ENCODE data around the gene FGF6.

Gene FGF6

GRCh38 chr12:4448943-4449850, 3.6 kb upstream of the FGF6 start:
- in situ Hi-C loops (cut with HindIII; ENCODE audit: low pct_ligation_motif_present, low pct_unique_long_range_greater_than_20kb, low sequenced_read_pairs): no loop called here
- no peak for DNase-seq

- in situ Hi-C loops (cut with HindIII; ENCODE audit: low pct_ligation_motif_present, low pct_unique_long_range_greater_than_20kb, low sequenced_read_pairs): no loop called here
- DNase-seq: no peak
Measured at GRCh38 chr12:4448371-4448940, 2.8 kb upstream of the FGF6 start.

DNA sequence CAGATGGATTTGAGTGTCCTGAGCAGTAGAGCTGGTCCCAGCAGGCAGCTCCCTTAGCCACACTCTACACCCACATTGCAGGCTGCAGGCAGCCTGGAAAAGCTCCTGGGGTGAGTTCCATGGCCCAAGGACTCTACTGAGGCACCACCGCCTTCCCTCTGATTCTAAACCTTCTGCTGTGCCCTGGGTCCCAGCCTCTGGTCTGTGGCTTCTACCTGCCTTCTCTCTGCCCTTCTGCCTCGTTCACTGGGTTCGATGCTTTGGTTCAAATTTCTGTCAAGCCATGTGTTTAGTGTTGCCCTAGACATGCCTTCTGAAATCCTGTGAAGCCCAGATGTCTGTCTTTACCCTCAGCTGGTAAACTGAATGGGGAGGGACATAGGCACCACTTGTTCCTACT, 1.5 kb upstream of the FGF6 start:
- DNase-seq: no peak
- in situ Hi-C loops (cut with HindIII; ENCODE audit: low pct_ligation_motif_present, low pct_unique_long_range_greater_than_20kb, low sequenced_read_pairs): no loop called here

- no peak for DNase-seq
- in situ Hi-C loops (cut with HindIII; ENCODE audit: low pct_ligation_motif_present, low pct_unique_long_range_greater_than_20kb, low sequenced_read_pairs): no loop called here
Measured at GRCh38 chr12:4446335-4446734, 720 bp upstream of the FGF6 start.

GRCh38 chr12:4444031-4444430, 1.6 kb downstream of the FGF6 start:
- DNase-seq: no peak
- in situ Hi-C loops (cut with HindIII; ENCODE audit: low pct_ligation_motif_present, low pct_unique_long_range_greater_than_20kb, low sequenced_read_pairs): no loop called here

DNA sequence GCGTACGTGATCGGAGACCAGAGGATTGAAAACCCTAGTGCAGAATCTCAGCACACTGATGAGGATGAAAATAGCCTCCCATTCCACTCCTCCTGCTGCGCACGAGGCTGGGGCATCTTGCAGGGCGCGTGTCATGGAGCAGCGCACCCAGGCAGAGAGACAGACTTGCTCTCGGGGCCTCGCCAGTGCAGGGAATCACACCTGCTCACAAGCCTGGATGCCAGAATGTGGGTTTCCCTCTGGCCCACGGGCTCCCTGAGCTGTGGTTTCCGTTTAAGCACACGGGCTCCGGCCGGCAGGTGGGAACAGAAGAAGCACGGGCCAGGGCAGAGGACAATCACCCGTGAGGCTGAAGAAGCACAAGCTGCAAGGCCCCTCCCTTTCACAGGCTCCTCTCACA, 2.0 kb downstream of the FGF6 start:
- in situ Hi-C loops (cut with HindIII; ENCODE audit: low pct_ligation_motif_present, low pct_unique_long_range_greater_than_20kb, low sequenced_read_pairs): no loop called here
- no peak for DNase-seq

GRCh38 chr12:4441355-4442335, 4.0 kb downstream of the FGF6 start:
- no peak for DNase-seq
- in situ Hi-C loops (cut with HindIII; ENCODE audit: low pct_ligation_motif_present, low pct_unique_long_range_greater_than_20kb, low sequenced_read_pairs): no loop called here

GRCh38 chr12:4440187-4440941, 5.3 kb downstream of the FGF6 start:
- DNase-seq: no peak
- in situ Hi-C loops (cut with HindIII; ENCODE audit: low pct_ligation_motif_present, low pct_unique_long_range_greater_than_20kb, low sequenced_read_pairs): no loop called here

DNA sequence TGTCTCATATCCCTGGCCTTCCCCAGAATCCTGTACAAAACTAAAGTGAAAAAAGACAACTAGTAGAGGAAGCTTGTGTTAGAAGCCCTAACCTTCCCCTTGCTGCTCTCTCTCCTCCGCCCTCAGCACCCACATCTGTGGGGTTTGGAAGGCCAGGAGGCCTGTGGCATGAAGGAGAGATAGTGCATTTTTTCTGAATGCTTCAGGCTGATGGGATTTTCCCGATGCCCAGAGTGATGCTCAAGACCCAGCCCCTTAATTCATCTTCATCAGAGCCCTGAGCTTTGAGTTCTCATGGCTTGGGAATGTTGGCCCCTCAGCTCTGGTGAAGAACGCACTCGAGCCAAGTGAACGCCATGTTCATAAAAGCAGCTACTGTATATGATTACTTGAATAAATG, 5.9 kb downstream of the FGF6 start:
- DNase-seq: no peak
- in situ Hi-C loops (cut with HindIII; ENCODE audit: low pct_ligation_motif_present, low pct_unique_long_range_greater_than_20kb, low sequenced_read_pairs): no loop called here

DNA sequence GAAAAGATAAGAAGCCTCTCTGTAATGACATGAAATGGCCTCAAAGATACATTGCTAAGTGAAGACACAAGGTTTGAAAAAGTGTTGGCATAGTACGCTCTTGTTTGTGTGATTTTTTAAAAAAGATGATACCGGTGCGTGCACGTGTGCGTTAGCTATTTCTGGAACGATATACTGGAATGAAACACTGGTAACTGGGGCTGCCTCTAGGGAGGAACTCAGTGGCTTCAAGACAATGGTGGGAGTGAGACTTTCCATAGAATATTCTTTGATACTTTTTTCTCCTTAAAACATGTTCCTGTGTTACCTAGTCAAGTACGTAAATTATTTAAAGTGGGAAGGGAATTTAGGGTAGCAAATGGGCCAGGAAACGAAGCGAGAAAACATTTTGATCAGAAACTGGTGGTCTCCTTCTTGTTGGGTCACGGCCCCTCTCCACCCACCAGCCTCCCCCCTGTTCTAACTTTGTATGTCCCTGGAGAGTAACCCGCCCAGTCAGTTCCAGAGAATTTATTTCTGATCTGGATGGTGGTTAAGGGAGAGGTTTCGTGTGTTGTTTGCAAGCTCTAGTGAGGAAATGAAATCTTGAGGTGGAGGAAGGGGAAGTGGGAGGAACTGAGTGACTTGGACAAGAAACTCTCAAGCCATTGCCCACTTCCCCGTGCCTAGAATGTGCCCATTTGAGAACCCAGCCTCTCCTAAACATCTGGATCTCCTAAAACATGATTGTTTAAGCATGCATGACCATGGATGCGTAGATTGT, 6.6 kb downstream of the FGF6 start:
- in situ Hi-C loops (cut with HindIII; ENCODE audit: low pct_ligation_motif_present, low pct_unique_long_range_greater_than_20kb, low sequenced_read_pairs): no loop called here
- no peak for DNase-seq

DNA sequence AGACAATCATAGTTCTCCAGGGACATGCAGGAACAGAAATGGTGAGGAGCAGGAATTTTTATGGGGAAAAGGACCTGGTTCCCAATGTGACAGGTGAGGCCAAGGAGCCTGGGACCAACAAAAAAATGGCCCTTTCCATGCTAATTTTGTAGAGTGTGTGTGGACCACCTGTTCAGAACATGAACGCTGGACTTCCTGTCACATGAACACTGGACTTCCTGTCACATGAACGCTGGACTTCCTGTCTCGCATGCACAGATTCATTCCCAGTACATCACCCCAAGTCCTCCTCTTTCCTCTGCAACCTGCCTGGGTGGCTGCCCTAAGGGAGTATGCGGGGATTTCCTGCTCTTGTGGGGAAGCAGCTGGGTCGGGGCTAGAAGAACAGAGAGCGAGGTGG, 10.1 kb downstream of the FGF6 start:
- no peak for DNase-seq
- in situ Hi-C loops (cut with HindIII; ENCODE audit: low pct_ligation_motif_present, low pct_unique_long_range_greater_than_20kb, low sequenced_read_pairs): no loop called here

DNA sequence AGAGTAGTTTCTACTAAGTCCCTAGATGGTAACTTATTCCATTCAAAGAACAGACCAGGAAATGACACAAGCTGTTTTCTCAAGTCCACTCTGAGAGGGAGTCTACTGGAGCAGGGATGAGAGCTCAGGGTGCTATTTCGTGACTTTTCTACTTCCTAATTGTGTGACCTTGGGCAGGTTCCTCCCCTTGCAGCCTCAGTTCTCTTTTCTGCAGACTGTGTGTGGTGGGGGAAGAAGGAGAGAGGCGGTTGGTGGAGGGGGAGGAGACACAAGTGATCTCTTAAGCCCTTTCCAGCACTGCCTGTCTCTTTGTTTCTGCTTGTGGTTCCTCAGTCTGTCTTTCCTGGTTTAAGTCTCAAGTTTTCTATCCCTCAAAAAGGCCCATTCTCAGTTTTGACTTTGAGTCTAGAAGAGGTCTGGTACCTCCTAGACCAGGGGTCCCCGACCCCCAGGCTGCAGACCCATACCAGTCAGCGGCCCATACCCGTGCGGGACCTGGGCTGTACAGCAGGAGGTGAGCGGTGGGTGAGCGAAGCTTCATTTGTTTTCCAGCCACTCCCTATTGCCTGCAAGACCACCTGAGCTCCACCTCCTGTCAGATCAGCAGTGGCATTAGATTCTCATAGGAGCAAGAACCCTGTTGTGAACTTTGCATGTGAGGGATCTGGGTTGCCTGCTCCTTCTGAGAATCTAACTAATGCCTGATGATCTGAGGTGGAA, 10.7 kb downstream of the FGF6 start:
- in situ Hi-C loops (cut with HindIII; ENCODE audit: low pct_ligation_motif_present, low pct_unique_long_range_greater_than_20kb, low sequenced_read_pairs): no loop called here
- DNase-seq: no peak

DNA sequence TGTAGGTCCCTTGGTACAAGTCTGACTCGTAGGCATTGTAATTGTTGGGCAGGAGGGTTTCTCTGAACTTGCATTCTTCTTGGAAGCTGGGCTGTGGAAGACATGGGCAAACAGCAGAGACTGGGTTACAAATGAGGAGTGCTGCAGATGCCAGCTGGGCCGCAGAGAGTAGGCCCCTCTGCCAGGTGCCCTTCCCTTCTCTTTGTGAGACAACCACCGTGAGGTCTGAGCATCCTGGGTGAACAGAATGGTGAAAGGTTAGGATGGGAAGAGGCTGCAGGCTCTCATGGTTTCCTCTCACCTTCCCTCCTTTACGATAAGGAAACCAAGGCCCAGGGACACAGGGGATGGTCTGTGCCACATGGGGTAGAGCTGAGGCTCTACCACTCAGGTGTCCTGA, 11.3 kb downstream of the FGF6 start:
- in situ Hi-C loops (cut with HindIII; ENCODE audit: low pct_ligation_motif_present, low pct_unique_long_range_greater_than_20kb, low sequenced_read_pairs): no loop called here
- no peak for DNase-seq

- no peak for DNase-seq
- in situ Hi-C loops (cut with HindIII; ENCODE audit: low pct_ligation_motif_present, low pct_unique_long_range_greater_than_20kb, low sequenced_read_pairs): no loop called here
Measured at GRCh38 chr12:4433745-4434058, 11.9 kb downstream of the FGF6 start.

- no peak for DNase-seq
- in situ Hi-C loops (cut with HindIII; ENCODE audit: low pct_ligation_motif_present, low pct_unique_long_range_greater_than_20kb, low sequenced_read_pairs): no loop called here
Measured at GRCh38 chr12:4432878-4433744, 12.5 kb downstream of the FGF6 start.

DNA sequence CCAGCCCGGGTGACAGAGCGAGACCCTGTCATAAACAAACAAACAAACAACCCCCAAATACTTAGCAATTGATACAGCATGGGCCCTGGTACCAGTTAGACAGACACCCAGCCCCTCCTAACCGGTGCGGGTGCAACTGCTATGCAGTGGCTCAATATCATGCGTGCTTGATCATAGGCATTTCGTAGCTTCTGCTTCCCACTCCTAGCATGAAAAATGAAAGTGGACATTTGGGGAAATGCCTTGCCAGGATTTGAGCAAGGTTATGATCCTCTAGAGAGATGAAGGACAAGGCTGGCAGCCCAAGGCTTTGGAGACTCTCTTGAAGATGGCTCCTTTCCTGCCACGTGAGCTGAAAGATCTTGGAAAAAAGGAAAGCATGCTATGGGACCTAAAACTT, 13.7 kb downstream of the FGF6 start:
- no peak for DNase-seq
- in situ Hi-C loops (cut with HindIII; ENCODE audit: low pct_ligation_motif_present, low pct_unique_long_range_greater_than_20kb, low sequenced_read_pairs): no loop called here

DNA sequence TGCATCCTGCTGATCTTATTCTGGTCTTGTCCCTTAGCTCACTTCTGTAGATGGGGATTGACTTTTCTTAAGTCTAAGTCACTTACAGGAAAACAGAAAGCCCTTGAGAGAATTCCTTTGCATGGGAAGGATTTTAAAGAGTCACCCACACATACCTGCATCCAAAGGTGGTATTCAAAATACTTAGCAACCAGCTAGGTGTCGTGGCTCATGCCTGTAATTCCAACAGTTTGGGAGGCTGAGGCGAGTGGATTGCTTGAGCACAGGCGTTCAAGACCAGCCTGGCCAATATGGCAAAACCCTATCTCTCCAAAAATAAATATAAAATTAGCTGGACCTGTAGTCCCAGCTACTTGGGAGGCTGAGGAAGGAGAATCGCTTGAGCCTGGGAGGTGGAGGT, 14.2 kb downstream of the FGF6 start:
- in situ Hi-C loops (cut with HindIII; ENCODE audit: low pct_ligation_motif_present, low pct_unique_long_range_greater_than_20kb, low sequenced_read_pairs): no loop called here
- no peak for DNase-seq
